Right atrium auricular region (tissue), 2 donors: Measurements from ENCODE around the gene NEURL3. TPM values are rescaled to one million over a fixed set of nuclear protein-coding genes. Genes with fewer than 3 reads are reported as not detected.

Experiments
- DNase-seq: peaks from one replicate; pipeline ENCODE4 v3.0.0-alpha.2; 2019; ENCODE audit warnings: low spot score
- H3K27ac ChIP-seq, 2 donors: fragments of 200-600 bp; sonication (generic); 1 replicate in 1 of 2; 2 replicates in 1 of 2; pipeline ENCODE4 v1.5.1; 2016 to 2019
- H3K27me3 ChIP-seq, 2 donors: fragments of 200-600 bp; sonication (generic); one replicate each; pipeline versions ENCODE4 v1.5.1 to v1.6.0; 2017 to 2019
- H3K36me3 ChIP-seq: fragments of 200-600 bp; sonication (generic); one replicate; pipeline ENCODE4 v1.5.1; 2016
- H3K4me1 ChIP-seq, 2 donors: fragments of 200-600 bp; sonication (generic); one replicate each; pipeline versions ENCODE4 v1.5.1 to v1.6.0; 2017 to 2019
- H3K4me3 ChIP-seq, 2 donors: fragments of 200-600 bp; sonication (generic); 1 replicate in 1 of 2; 2 replicates in 1 of 2; pipeline ENCODE4 v1.5.1; 2017 to 2019; ENCODE audit warnings: mild to moderate bottlenecking in 1 of 2, moderate library complexity in 1 of 2
- H3K9me3 ChIP-seq, 2 donors: fragments of 200-600 bp; sonication (generic); one replicate each; pipeline ENCODE4 v1.5.1; 2019
- total RNA-seq, 2 donors: library from RNA; depleted of rRNA; stranded (reverse); fragments of >200 nt; gene quantifications; one replicate each; pipeline ENCODE4 v1.1.0, GENCODE V29; 2016
- TF ChIP-seq, protein P1 (sequence below), 2 donors: fragments of 200-600 bp; sonication (generic); IDR thresholded peaks; one replicate each; pipeline ENCODE4 v1.5.1; 2019; ENCODE audit warnings: antibody characterized with exemption in 2 of 2

Gene NEURL3
- total RNA-seq, 2 donors from 2014 or later: not detected

DNA sequence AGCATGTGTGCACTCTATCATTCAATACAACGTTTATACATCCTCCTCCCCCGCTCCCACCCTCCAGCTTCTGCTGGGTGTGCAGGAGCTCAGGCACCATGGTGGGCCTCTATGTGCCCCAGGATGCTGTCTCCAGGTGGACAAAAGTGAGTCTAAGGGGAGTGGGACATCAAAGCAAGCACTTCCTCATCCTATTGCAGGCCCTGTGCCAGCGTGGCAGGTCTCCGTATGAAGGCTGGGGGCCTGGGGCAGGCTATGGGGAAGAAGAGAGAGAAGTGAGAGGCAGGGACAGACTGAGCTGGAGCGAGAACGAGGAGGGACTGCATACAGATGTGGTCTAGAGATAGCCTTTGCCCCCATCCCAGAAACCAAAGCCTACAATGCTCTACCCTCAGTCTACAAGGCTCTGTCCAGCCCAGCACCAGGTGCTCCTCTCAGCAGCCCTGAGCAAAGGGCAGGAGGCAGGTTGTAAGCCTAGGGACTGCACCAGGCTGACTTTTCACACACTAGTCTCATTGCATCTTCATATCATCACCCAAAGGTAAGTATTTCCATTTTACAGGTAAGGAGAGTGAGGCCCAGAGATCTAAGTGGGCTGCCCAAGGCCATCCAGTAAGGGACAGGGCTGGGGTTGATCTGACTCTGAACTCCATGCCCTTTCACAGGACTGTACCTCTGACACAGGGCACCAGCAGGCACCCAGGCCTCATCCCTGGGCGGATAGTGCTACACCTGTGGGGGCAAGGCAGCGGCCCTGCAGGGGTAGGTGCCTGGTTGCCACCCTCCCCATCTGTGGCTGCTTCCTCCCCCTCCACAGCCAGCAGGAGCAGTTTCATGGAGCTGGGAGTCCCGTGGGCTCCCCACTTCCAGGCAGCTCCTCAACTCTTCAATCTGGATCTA, 17.4 kb upstream of the NEURL3 start:
- Histone ChIP-seq H3K9me3 (peaks cover 0 to under 1% of the 10 kb centered on the region in 2 donors), H3K27ac (no peak overlapping the region)

GRCh38 chr2:96521219-96521618, 16.1 kb upstream of the NEURL3 start:
- H3K27me3 ChIP-seq: no peaks in the 10 kb centered on the region
- TF ChIP-seq, protein P1, sequence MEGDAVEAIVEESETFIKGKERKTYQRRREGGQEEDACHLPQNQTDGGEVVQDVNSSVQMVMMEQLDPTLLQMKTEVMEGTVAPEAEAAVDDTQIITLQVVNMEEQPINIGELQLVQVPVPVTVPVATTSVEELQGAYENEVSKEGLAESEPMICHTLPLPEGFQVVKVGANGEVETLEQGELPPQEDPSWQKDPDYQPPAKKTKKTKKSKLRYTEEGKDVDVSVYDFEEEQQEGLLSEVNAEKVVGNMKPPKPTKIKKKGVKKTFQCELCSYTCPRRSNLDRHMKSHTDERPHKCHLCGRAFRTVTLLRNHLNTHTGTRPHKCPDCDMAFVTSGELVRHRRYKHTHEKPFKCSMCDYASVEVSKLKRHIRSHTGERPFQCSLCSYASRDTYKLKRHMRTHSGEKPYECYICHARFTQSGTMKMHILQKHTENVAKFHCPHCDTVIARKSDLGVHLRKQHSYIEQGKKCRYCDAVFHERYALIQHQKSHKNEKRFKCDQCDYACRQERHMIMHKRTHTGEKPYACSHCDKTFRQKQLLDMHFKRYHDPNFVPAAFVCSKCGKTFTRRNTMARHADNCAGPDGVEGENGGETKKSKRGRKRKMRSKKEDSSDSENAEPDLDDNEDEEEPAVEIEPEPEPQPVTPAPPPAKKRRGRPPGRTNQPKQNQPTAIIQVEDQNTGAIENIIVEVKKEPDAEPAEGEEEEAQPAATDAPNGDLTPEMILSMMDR (IDR thresholded peaks at IDR 0.05): no peak
- H3K9me3 ChIP-seq: peaks cover 0 to 8% of the 10 kb centered on the region in 2 donors
- H3K27ac ChIP-seq: no peak overlapping the region
- H3K36me3 ChIP-seq: no peaks in the 10 kb centered on the region
- H3K4me1 ChIP-seq: no peaks in the 10 kb centered on the region
- no peak overlapping the region for H3K4me3 ChIP-seq
- DNase-seq: no peak

More for the DNA sequence above, 17.4 kb upstream of the NEURL3 start:
- Histone ChIP-seq H3K4me3 (no peak overlapping the region), H3K27me3 (no peaks in the 10 kb centered on the region), H3K36me3 (no peaks in the 10 kb centered on the region), H3K4me1 (peaks cover 0 to 8% of the 10 kb centered on the region in 2 donors)
- no peak for DNase-seq
- TF ChIP-seq, protein P1 (IDR thresholded peaks at IDR 0.05): no peak

- TF ChIP-seq, protein P1 (IDR thresholded peaks at IDR 0.05): no peak
- Histone ChIP-seq H3K4me3 (no peak overlapping the region), H3K27me3 (no peaks in the 10 kb centered on the region), H3K27ac (no peak overlapping the region), H3K36me3 (no peaks in the 10 kb centered on the region), H3K9me3 (peaks cover 0 to 8% of the 10 kb centered on the region in 2 donors), H3K4me1 (no peaks in the 10 kb centered on the region)
- DNase-seq: no peak
These were observed 15.5 kb upstream of the NEURL3 start for GRCh38 chr2:96520697-96521096.

DNA sequence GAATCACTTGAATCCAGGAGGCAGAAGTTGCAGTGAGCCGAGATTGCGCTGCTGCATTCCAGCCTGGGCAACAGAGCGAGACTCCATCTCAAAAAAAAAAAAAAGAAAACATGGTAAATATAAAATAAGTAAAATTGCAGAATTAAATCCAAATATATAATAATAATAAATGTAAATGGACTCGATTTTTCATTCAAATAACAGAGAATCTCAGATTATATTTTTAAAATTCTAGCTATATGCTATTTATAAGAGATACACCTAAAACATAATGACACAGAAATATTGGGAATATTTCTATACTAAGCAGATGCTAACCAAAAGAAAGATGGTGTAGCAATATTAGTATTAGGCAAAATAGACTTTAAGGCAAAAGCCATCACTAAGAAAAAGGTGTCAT, 15.1 kb upstream of the NEURL3 start:
- no peak for DNase-seq
- H3K9me3 ChIP-seq: peaks cover 0 to 8% of the 10 kb centered on the region in 2 donors
- no peak overlapping the region for H3K4me3 ChIP-seq
- TF ChIP-seq, protein P1 (IDR thresholded peaks at IDR 0.05): no peak
- H3K36me3 ChIP-seq: no peaks in the 10 kb centered on the region
- H3K27ac ChIP-seq: no peak overlapping the region
- no peaks in the 10 kb centered on the region for H3K27me3 ChIP-seq
- H3K4me1 ChIP-seq: no peaks in the 10 kb centered on the region

DNA sequence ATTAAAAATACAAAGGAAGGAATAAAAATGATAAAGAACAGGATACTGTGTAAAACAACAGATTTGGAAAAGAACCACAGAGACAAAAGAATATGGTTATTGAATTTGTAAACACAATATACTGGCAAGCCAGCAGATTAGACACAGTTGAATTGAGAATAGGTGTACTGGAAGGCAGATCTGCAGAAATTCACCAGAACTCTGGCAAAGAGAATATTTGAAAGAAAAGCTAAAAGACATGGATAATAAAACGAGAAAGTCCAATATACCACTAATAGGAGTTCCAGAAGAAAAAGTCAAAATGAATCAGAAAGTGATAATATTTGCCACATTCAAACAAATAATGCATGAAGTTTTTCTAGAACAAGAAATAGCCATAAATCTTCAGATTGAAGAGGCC, 11.9 kb upstream of the NEURL3 start:
- Histone ChIP-seq H3K27me3 (no peaks in the 10 kb centered on the region), H3K36me3 (no peaks in the 10 kb centered on the region), H3K4me1 (no peaks in the 10 kb centered on the region), H3K9me3 (peaks cover 0 to 8% of the 10 kb centered on the region in 2 donors), H3K4me3 (no peak overlapping the region), H3K27ac (no peak overlapping the region)
- no peak for DNase-seq
- TF ChIP-seq, protein P1 (IDR thresholded peaks at IDR 0.05): no peak
